Activated CD4-positive, alpha-beta T cell treated with anti-CD3 and anti-CD28 coated beads, Interleukin-2, amount 10 ng/mL, durations not matched to agents 24 days and 14 days (primary cell): ENCODE data around the gene TMEM179. TPM values are rescaled to one million over a fixed set of nuclear protein-coding genes. Genes with fewer than 3 reads are reported as not detected.

Experiments used
- DNase-seq: peaks from one replicate; pipeline ENCODE4 v3.0.0; 2022
- H3K27ac Mint-ChIP-seq: one replicate; pipeline ENCODE4 v1.8.0; 2022; ENCODE audit warnings: mild to moderate bottlenecking, mixed read lengths
- H3K27me3 Mint-ChIP-seq: one replicate; pipeline ENCODE4 v1.8.0; 2022; ENCODE audit warnings: mixed read lengths
- H3K36me3 Mint-ChIP-seq: one replicate; pipeline ENCODE4 v1.8.0; 2022; ENCODE audit warnings: low read depth, mild to moderate bottlenecking, mixed read lengths
- H3K4me1 Mint-ChIP-seq: one replicate; pipeline ENCODE4 v1.8.0; 2021; ENCODE audit warnings: mixed read lengths
- H3K4me3 Mint-ChIP-seq: one replicate; pipeline ENCODE4 v1.8.0; 2022; ENCODE audit warnings: mild to moderate bottlenecking, moderate library complexity, mixed read lengths
- H3K9me3 Mint-ChIP-seq: one replicate; pipeline ENCODE4 v1.8.0; 2021; ENCODE audit warnings: mixed read lengths
- intact Hi-C: fragments of 100-400 bp; cut with micrococcal nuclease; formaldehyde crosslinking; loops from one replicate; pipeline ENCODE4 v1.15.1; 2023
- total RNA-seq: library from RNA; stranded (reverse); gene quantifications from 2 replicates; pipeline ENCODE4 v1.2.3, GENCODE V29; 2022

Gene TMEM179
- total RNA-seq, 1 donor from 2014 or later: 0.28 TPM

GRCh38 chr14:104633276-104634137 is 28.9 kb upstream of the TMEM179 start:
- Mint-ChIP-seq H3K4me3 (no peak overlapping the region), H3K36me3 (peaks cover 2% of the 10 kb centered on the region), H3K27me3 (peaks cover 2% of the 10 kb centered on the region), H3K9me3 (no peaks in the 10 kb centered on the region), H3K4me1 (no peaks in the 10 kb centered on the region), H3K27ac (no peak overlapping the region)
- no peak for DNase-seq
- intact Hi-C loops: no loop called here

GRCh38 chr14:104632781-104633180 is 28.2 kb upstream of the TMEM179 start:
- intact Hi-C loops: no loop called here
- Mint-ChIP-seq H3K36me3 (peaks cover 2% of the 10 kb centered on the region), H3K27me3 (peaks cover under 1% of the 10 kb centered on the region), H3K4me1 (no peaks in the 10 kb centered on the region), H3K9me3 (peaks cover 3% of the 10 kb centered on the region), H3K4me3 (no peak overlapping the region), H3K27ac (no peak overlapping the region)
- no peak for DNase-seq

GRCh38 chr14:104624939-104625338 is 20.4 kb upstream of the TMEM179 start:
- Mint-ChIP-seq H3K36me3 (peaks cover 2% of the 10 kb centered on the region), H3K27ac (no peak overlapping the region), H3K27me3 (peaks cover 10% of the 10 kb centered on the region), H3K9me3 (peaks cover 12% of the 10 kb centered on the region), H3K4me3 (no peak overlapping the region), H3K4me1 (no peaks in the 10 kb centered on the region)
- DNase-seq: no peak
- intact Hi-C loops: no loop called here

- H3K27me3 Mint-ChIP-seq: peaks cover 8% of the 10 kb centered on the region
- no peaks in the 10 kb centered on the region for H3K36me3 Mint-ChIP-seq
- no peak for DNase-seq
- no peaks in the 10 kb centered on the region for H3K4me1 Mint-ChIP-seq
- intact Hi-C loops: no loop called here
- no peak overlapping the region for H3K27ac Mint-ChIP-seq
- no peaks in the 10 kb centered on the region for H3K9me3 Mint-ChIP-seq
- no peak overlapping the region for H3K4me3 Mint-ChIP-seq
Observed at GRCh38 chr14:104614126-104614812, 9.7 kb upstream of the TMEM179 start.

- no peak for DNase-seq
- Mint-ChIP-seq H3K9me3 (no peaks in the 10 kb centered on the region), H3K36me3 (no peaks in the 10 kb centered on the region), H3K27ac (no peak overlapping the region), H3K27me3 (peaks cover 6% of the 10 kb centered on the region), H3K4me3 (no peak overlapping the region), H3K4me1 (no peaks in the 10 kb centered on the region)
- intact Hi-C loops: no loop called here
Observed at GRCh38 chr14:104611881-104612280, 7.3 kb upstream of the TMEM179 start.

- Mint-ChIP-seq H3K4me3 (no peak overlapping the region), H3K27me3 (peaks cover 14% of the 10 kb centered on the region), H3K27ac (no peak overlapping the region), H3K36me3 (no peaks in the 10 kb centered on the region), H3K4me1 (no peaks in the 10 kb centered on the region), H3K9me3 (no peaks in the 10 kb centered on the region)
- intact Hi-C loops: no loop called here
- DNase-seq: no peak
Observed at GRCh38 chr14:104610749-104611310, 6.3 kb upstream of the TMEM179 start.

GRCh38 chr14:104609666-104610065 is 5.1 kb upstream of the TMEM179 start:
- Mint-ChIP-seq H3K27me3 (peaks cover 22% of the 10 kb centered on the region), H3K9me3 (no peaks in the 10 kb centered on the region), H3K4me3 (no peak overlapping the region), H3K36me3 (no peaks in the 10 kb centered on the region), H3K4me1 (no peaks in the 10 kb centered on the region), H3K27ac (no peak overlapping the region)
- no peak for DNase-seq
- intact Hi-C loops: no loop called here

GRCh38 chr14:104603711-104604401 is 716 bp downstream of the TMEM179 start:
- H3K4me1 Mint-ChIP-seq: no peaks in the 10 kb centered on the region
- H3K27ac Mint-ChIP-seq: no peak overlapping the region
- peaks cover 29% of the 10 kb centered on the region for H3K27me3 Mint-ChIP-seq
- no peaks in the 10 kb centered on the region for H3K36me3 Mint-ChIP-seq
- H3K4me3 Mint-ChIP-seq: peak overlapping the region; percentile 23
- no peak for DNase-seq
- intact Hi-C loops: no loop called here
- no peaks in the 10 kb centered on the region for H3K9me3 Mint-ChIP-seq

- H3K36me3 Mint-ChIP-seq: no peaks in the 10 kb centered on the region
- no peaks in the 10 kb centered on the region for H3K4me1 Mint-ChIP-seq
- no peaks in the 10 kb centered on the region for H3K9me3 Mint-ChIP-seq
- H3K27me3 Mint-ChIP-seq: peaks cover 29% of the 10 kb centered on the region
- intact Hi-C loops: no loop called here
- H3K4me3 Mint-ChIP-seq: no peak overlapping the region
- H3K27ac Mint-ChIP-seq: no peak overlapping the region
- no peak for DNase-seq
Observed at GRCh38 chr14:104602933-104603325, 1.6 kb downstream of the TMEM179 start.

GRCh38 chr14:104602315-104602932 is 2.1 kb downstream of the TMEM179 start:
- Mint-ChIP-seq H3K27me3 (peaks cover 27% of the 10 kb centered on the region), H3K4me3 (no peak overlapping the region), H3K36me3 (no peaks in the 10 kb centered on the region), H3K9me3 (no peaks in the 10 kb centered on the region), H3K4me1 (no peaks in the 10 kb centered on the region), H3K27ac (no peak overlapping the region)
- intact Hi-C loops: no loop called here
- DNase-seq: no peak

- Mint-ChIP-seq H3K36me3 (no peaks in the 10 kb centered on the region), H3K4me1 (no peaks in the 10 kb centered on the region), H3K4me3 (no peak overlapping the region), H3K27ac (no peak overlapping the region), H3K27me3 (peaks cover 22% of the 10 kb centered on the region), H3K9me3 (no peaks in the 10 kb centered on the region)
- intact Hi-C loops: no loop called here
- DNase-seq: no peak
Observed at GRCh38 chr14:104601786-104602185, 2.8 kb downstream of the TMEM179 start.

- peaks cover 14% of the 10 kb centered on the region for H3K27me3 Mint-ChIP-seq
Observed at GRCh38 chr14:104600805-104601204, 3.8 kb downstream of the TMEM179 start.

GRCh38 chr14:104600141-104600643 is 4.4 kb downstream of the TMEM179 start:
- no peaks in the 10 kb centered on the region for H3K4me1 Mint-ChIP-seq
- no peak overlapping the region for H3K4me3 Mint-ChIP-seq
- H3K27me3 Mint-ChIP-seq: peaks cover 11% of the 10 kb centered on the region
- DNase-seq: no peak
- no peak overlapping the region for H3K27ac Mint-ChIP-seq
- intact Hi-C loops: no loop called here
- no peaks in the 10 kb centered on the region for H3K36me3 Mint-ChIP-seq
- H3K9me3 Mint-ChIP-seq: no peaks in the 10 kb centered on the region

More at GRCh38 chr14:104600805-104601204, 3.8 kb downstream of the TMEM179 start:
- no peaks in the 10 kb centered on the region for H3K9me3 Mint-ChIP-seq
- no peak overlapping the region for H3K4me3 Mint-ChIP-seq
- no peak for DNase-seq
- intact Hi-C loops: no loop called here
- H3K36me3 Mint-ChIP-seq: no peaks in the 10 kb centered on the region
- H3K4me1 Mint-ChIP-seq: no peaks in the 10 kb centered on the region
- H3K27ac Mint-ChIP-seq: no peak overlapping the region
